SK-N-SH treated with all-trans-retinoic acid at 6 μM for 48 hours (cell line): ENCODE measurements around the gene RIPOR3.

Experiments
- ARNTL ChIP-seq: fragments of 450-650 bp; formaldehyde crosslinking; IDR thresholded peaks from 2 replicates; pipeline ENCODE4 v1.5.0; 2020; ENCODE audit warnings: low read depth, mild to moderate bottlenecking, moderate library complexity, borderline replicate concordance
- ISL1 ChIP-seq: fragments of 250-450 bp; sonication (Bioruptor Pico); IDR thresholded peaks from 2 replicates; pipeline ENCODE4 v2.1.2; 2022; ENCODE audit warnings: mild to moderate bottlenecking, moderate library complexity
- ZFP3 ChIP-seq: fragments of 250-450 bp; sonication (Bioruptor Pico); IDR thresholded peaks from 2 replicates; pipeline ENCODE4 v1.5.0; 2020; ENCODE audit warnings: mild to moderate bottlenecking, moderate library complexity
- ZFP30 ChIP-seq: fragments of 450-650 bp; formaldehyde crosslinking; IDR thresholded peaks from 2 replicates; pipeline ENCODE4 v1.5.0; 2022; ENCODE audit warnings: mild to moderate bottlenecking, moderate library complexity
- ZNF8 ChIP-seq: fragments of 450-650 bp; formaldehyde crosslinking; IDR thresholded peaks from 2 replicates; pipeline ENCODE4 v1.5.0; 2020; ENCODE audit warnings: mild to moderate bottlenecking, moderate library complexity
- TF ChIP-seq, protein P1 (sequence below): fragments of 250-450 bp; sonication (Bioruptor Pico); IDR thresholded peaks from 2 replicates; pipeline ENCODE4 v1.5.0; 2020; ENCODE audit warnings: mild to moderate bottlenecking, moderate library complexity

DNA sequence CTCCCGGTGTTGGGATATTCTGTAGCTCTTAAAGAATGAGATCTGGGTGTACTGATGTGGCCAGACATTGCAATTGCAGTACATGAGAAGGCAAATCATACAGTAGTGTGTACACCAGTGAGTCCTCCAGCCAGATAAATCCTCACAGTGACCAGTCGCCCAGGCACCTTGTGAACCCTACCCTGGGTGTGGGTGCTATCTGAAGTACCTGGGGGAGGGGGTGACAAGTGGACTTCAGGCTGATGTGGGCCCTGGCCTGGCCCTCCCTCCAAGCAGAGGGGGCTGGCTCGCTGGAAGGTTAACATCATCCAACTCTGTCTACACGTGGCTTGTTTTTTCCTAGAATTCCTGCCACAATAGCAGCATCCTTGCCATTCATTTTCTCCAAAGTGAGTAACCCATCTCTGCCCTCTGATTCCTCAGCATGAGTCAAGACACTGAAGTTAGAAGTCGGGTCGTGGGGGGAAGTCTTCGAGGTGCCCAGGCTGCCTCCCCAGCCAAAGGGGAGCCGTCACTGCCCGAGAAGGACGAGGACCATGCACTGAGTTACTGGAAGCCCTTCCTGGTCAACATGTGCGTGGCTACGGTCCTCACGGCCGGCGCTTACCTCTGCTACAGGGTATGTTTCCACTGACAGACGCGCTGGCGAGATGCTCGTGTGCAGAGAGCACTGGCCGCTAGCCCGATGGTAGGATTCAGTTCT lies 110.3 kb downstream of the RIPOR3 start:
- TF ChIP-seq ARNTL (no peak), ISL1 (no peak), ZFP30 (CRISPR knock-in tag) (no peak), ZFP3 (no peak), ZNF8 (CRISPR knock-in tag) (no peak)
- TF ChIP-seq, protein P1, sequence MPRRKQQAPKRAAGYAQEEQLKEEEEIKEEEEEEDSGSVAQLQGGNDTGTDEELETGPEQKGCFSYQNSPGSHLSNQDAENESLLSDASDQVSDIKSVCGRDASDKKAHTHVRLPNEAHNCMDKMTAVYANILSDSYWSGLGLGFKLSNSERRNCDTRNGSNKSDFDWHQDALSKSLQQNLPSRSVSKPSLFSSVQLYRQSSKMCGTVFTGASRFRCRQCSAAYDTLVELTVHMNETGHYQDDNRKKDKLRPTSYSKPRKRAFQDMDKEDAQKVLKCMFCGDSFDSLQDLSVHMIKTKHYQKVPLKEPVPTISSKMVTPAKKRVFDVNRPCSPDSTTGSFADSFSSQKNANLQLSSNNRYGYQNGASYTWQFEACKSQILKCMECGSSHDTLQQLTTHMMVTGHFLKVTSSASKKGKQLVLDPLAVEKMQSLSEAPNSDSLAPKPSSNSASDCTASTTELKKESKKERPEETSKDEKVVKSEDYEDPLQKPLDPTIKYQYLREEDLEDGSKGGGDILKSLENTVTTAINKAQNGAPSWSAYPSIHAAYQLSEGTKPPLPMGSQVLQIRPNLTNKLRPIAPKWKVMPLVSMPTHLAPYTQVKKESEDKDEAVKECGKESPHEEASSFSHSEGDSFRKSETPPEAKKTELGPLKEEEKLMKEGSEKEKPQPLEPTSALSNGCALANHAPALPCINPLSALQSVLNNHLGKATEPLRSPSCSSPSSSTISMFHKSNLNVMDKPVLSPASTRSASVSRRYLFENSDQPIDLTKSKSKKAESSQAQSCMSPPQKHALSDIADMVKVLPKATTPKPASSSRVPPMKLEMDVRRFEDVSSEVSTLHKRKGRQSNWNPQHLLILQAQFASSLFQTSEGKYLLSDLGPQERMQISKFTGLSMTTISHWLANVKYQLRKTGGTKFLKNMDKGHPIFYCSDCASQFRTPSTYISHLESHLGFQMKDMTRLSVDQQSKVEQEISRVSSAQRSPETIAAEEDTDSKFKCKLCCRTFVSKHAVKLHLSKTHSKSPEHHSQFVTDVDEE (CRISPR knock-in tag), result no peak
